HepG2 (cell line): ENCODE data around the gene FKBP1A. TPM values are rescaled to one million over a fixed set of nuclear protein-coding genes. Genes with fewer than 3 reads are reported as not detected.

Experiments used
- SP140L ChIP-seq: sonication (generic); formaldehyde crosslinking; IDR thresholded peaks from 2 replicates; pipeline ENCODE4 v1.4.0; 2020; ENCODE audit warnings: missing genetic modification reagents, borderline replicate concordance
- STAT5B ChIP-seq: sonication (generic); formaldehyde crosslinking; IDR thresholded peaks from 2 replicates; pipeline ENCODE4 v1.4.0; 2020; ENCODE audit warnings: missing genetic modification reagents
- TFE3 ChIP-seq: IDR thresholded peaks from 2 replicates; pipeline ENCODE4 v1.6.1; 2016
- ZBTB1 ChIP-seq: sonication (generic); formaldehyde crosslinking; IDR thresholded peaks from 2 replicates; pipeline ENCODE4 v1.4.0; 2020; ENCODE audit warnings: missing genetic modification reagents, borderline replicate concordance
- ZBTB40 ChIP-seq, 2 experiments: fragments of 450-650 bp in 1 of 2; sonication (generic) in 1 of 2; formaldehyde crosslinking in 1 of 2; IDR thresholded peaks; 2 replicates each; pipeline versions ENCODE4 v1.6.1 to v1.8.0; 2016 to 2022; ENCODE audit warnings: antibody characterized with exemption in 1 of 2, mild to moderate bottlenecking in 1 of 2, missing genetic modification reagents in 1 of 2
- ZNF101 ChIP-seq: sonication (generic); formaldehyde crosslinking; IDR thresholded peaks from 2 replicates; pipeline ENCODE4 v1.4.0; 2020; ENCODE audit warnings: mild to moderate bottlenecking, low read depth, missing genetic modification reagents, borderline replicate concordance
- ZNF704 ChIP-seq: sonication (generic); formaldehyde crosslinking; IDR thresholded peaks from 2 replicates; pipeline ENCODE4 v1.8.1; 2023; ENCODE audit warnings: mild to moderate bottlenecking, inconsistent platforms, moderate library complexity, missing genetic modification reagents, borderline replicate concordance
- polyA plus RNA-seq, 8 experiments: library from polyadenylated mRNA; depleted of rRNA in 3 of 8; stranded (reverse) in 7 of 8; unstranded in 1 of 8; fragments of >200 nt; fragmentation: Illumina TruSeq in 4 of 8; extraction: Trizol in 4 of 8; gene quantifications; 2 replicates each; pipeline versions ENCODE4 v1.2.1 to v1.2.3, GENCODE V29; 2011 to 2016; ENCODE audit warnings: low read depth in 4 of 8, missing spikeins in 1 of 8, mixed read lengths in 1 of 8; ENCODE audit not compliant: insufficient read depth in 1 of 8
- total RNA-seq, 5 experiments: library from RNA; depleted of rRNA; stranded (reverse); fragments of >200 nt; fragmentation: Illumina TruSeq; extraction: Trizol; gene quantifications; 2 replicates each; pipeline ENCODE4 v1.2.3, GENCODE V29; 2016; ENCODE audit warnings: low read depth in 1 of 5
- TF ChIP-seq, protein P1 (sequence below): sonication (generic); formaldehyde crosslinking; IDR thresholded peaks from 2 replicates; pipeline ENCODE4 v1.8.0; 2022; ENCODE audit warnings: low read depth, missing genetic modification reagents
- TF ChIP-seq, protein P2 (sequence below): sonication (generic); IDR thresholded peaks from 2 replicates; pipeline ENCODE4 v1.6.1; 2016; ENCODE audit warnings: low read depth, borderline replicate concordance
- TF ChIP-seq, protein P3 (sequence below): IDR thresholded peaks from 2 replicates; pipeline ENCODE4 v1.6.1; 2012; ENCODE audit warnings: low read depth, low read length, improper control_type of control experiment

The FKBP1A gene
- total and polyA plus RNA-seq, 2 of the 13 experiments (the other 11 are each of a cell fraction or from before 2014, with no cell fraction given) = 119 to 468 TPM

- TF ChIP-seq, protein P1, sequence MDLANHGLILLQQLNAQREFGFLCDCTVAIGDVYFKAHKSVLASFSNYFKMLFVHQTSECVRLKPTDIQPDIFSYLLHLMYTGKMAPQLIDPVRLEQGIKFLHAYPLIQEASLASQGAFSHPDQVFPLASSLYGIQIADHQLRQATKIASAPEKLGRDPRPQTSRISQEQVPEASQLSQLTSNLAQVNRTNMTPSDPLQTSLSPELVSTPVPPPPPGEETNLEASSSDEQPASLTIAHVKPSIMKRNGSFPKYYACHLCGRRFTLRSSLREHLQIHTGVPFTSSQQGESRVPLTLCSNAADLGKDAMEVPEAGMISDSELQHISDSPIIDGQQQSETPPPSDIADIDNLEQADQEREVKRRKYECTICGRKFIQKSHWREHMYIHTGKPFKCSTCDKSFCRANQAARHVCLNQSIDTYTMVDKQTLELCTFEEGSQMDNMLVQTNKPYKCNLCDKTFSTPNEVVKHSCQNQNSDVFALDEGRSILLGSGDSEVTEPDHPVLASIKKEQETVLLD (CRISPR knock-in tag) = no peak
- TF ChIP-seq ZBTB40 (IDR thresholded peaks at IDR 0.05) = no peak
- TF ChIP-seq ZBTB40 (CRISPR knock-in tag; IDR thresholded peaks at IDR 0.05) = peak; percentile 20; the same call in 1 of the 2 replicates
- TF ChIP-seq, protein P2, sequence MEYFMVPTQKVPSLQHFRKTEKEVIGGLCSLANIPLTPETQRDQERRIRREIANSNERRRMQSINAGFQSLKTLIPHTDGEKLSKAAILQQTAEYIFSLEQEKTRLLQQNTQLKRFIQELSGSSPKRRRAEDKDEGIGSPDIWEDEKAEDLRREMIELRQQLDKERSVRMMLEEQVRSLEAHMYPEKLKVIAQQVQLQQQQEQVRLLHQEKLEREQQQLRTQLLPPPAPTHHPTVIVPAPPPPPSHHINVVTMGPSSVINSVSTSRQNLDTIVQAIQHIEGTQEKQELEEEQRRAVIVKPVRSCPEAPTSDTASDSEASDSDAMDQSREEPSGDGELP = peak; percentile 66; the same call in 1 of the 2 replicates
- no peak for TF ChIP-seq ZNF101 (CRISPR knock-in tag)
- TF ChIP-seq ZBTB1 (CRISPR knock-in tag) = no peak
- TF ChIP-seq, protein P3, sequence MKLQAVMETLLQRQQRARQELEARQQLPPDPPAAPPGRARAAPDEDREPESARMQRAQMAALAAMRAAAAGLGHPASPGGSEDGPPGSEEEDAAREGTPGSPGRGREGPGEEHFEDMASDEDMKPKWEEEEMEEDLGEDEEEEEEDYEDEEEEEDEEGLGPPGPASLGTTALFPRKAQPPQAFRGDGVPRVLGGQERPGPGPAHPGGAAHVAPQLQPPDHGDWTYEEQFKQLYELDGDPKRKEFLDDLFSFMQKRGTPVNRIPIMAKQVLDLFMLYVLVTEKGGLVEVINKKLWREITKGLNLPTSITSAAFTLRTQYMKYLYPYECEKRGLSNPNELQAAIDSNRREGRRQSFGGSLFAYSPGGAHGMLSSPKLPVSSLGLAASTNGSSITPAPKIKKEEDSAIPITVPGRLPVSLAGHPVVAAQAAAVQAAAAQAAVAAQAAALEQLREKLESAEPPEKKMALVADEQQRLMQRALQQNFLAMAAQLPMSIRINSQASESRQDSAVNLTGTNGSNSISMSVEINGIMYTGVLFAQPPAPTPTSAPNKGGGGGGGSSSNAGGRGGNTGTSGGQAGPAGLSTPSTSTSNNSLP = peak; percentile 68; the same call in 1 of the 2 replicates
- TF ChIP-seq STAT5B (CRISPR knock-in tag) = no peak
- TF ChIP-seq TFE3 (CRISPR knock-in tag) = no peak
- TF ChIP-seq SP140L (CRISPR knock-in tag) = no peak
- no peak for TF ChIP-seq ZNF704
Observed at GRCh38 chr20:1327827-1328679, 64.8 kb downstream of the FKBP1A start (continued).
